Endothelial cell (in vitro differentiated cells): Measurements from ENCODE around the gene TMEM205. TPM values are rescaled to one million over a fixed set of nuclear protein-coding genes. Genes with fewer than 3 reads are reported as not detected.
A peak's percentile ranks its signal among the peaks of the same experiment; 100 is the strongest.

Experiments
- DNase-seq: peaks from one replicate; pipeline ENCODE4 v3.0.0; 2021; ENCODE audit warnings: low spot score
- H3K27ac Mint-ChIP-seq: one replicate; pipeline ENCODE4 v1.8.0; 2021; ENCODE audit warnings: mixed read lengths, inconsistent platforms; ENCODE audit not compliant: unreplicated experiment
- H3K27me3 Mint-ChIP-seq: one replicate; pipeline ENCODE4 v1.8.0; 2021; ENCODE audit warnings: mild to moderate bottlenecking, moderate library complexity, mixed read lengths, inconsistent platforms; ENCODE audit not compliant: unreplicated experiment
- H3K36me3 Mint-ChIP-seq: one replicate; pipeline ENCODE4 v1.8.0; 2021; ENCODE audit warnings: mild to moderate bottlenecking, low read depth, mixed read lengths, inconsistent platforms; ENCODE audit not compliant: unreplicated experiment
- H3K4me1 Mint-ChIP-seq: one replicate; pipeline ENCODE4 v1.8.0; 2021; ENCODE audit warnings: mild to moderate bottlenecking, mixed read lengths, inconsistent platforms; ENCODE audit not compliant: unreplicated experiment
- H3K4me3 Mint-ChIP-seq: one replicate; pipeline ENCODE4 v1.8.0; 2021; ENCODE audit warnings: mild to moderate bottlenecking, mixed read lengths, inconsistent platforms; ENCODE audit not compliant: unreplicated experiment
- H3K9me3 Mint-ChIP-seq: one replicate; pipeline ENCODE4 v1.8.0; 2021; ENCODE audit warnings: mixed read lengths, inconsistent platforms; ENCODE audit not compliant: unreplicated experiment
- CTCF ChIP-seq: fragments of 200-600 bp; sonication (generic); IDR thresholded peaks from one replicate; pipeline ENCODE4 v1.5.0; 2021; ENCODE audit warnings: antibody characterized with exemption; ENCODE audit not compliant: unreplicated experiment
- total RNA-seq: library from RNA; stranded (reverse); fragmentation: NEBNext Ultra II Directional; extraction: Animal tissue kit (Norgen Biotek cat#: 25700); gene quantifications from one replicate; pipeline ENCODE4 v1.2.1, GENCODE V29; 2021; ENCODE audit not compliant: unreplicated experiment

The TMEM205 gene
- total RNA-seq, 1 donor from 2014 or later = 68.9 TPM

- TF ChIP-seq CTCF = no peak
- no peak for DNase-seq
- H3K4me3 Mint-ChIP-seq = peak overlapping the region; percentile 67
- H3K4me1 Mint-ChIP-seq = peaks cover 16% of the 10 kb centered on the region
- peaks cover 4% of the 10 kb centered on the region for H3K36me3 Mint-ChIP-seq
- no peaks in the 10 kb centered on the region for H3K9me3 Mint-ChIP-seq
- H3K27ac Mint-ChIP-seq = peak overlapping the region; percentile 6
- H3K27me3 Mint-ChIP-seq = peaks cover 12% of the 10 kb centered on the region
Measured at GRCh38 chr19:11384778-11385129, 38.7 kb upstream of the TMEM205 start.

GRCh38 chr19:11383706-11384048 lies 37.6 kb upstream of the TMEM205 start:
- no peak overlapping the region for H3K27ac Mint-ChIP-seq
- no peak for TF ChIP-seq CTCF
- H3K4me1 Mint-ChIP-seq = peaks cover 16% of the 10 kb centered on the region
- H3K4me3 Mint-ChIP-seq = peak overlapping the region; percentile 78
- no peak for DNase-seq
- H3K36me3 Mint-ChIP-seq = peaks cover 4% of the 10 kb centered on the region
- no peaks in the 10 kb centered on the region for H3K9me3 Mint-ChIP-seq
- peaks cover 12% of the 10 kb centered on the region for H3K27me3 Mint-ChIP-seq

- peaks cover 16% of the 10 kb centered on the region for H3K4me1 Mint-ChIP-seq
- peak overlapping the region; percentile 18 for H3K27ac Mint-ChIP-seq
- TF ChIP-seq CTCF = peak; percentile 89
- H3K9me3 Mint-ChIP-seq = no peaks in the 10 kb centered on the region
- peak overlapping the region; percentile 78 for H3K4me3 Mint-ChIP-seq
- peaks cover 4% of the 10 kb centered on the region for H3K36me3 Mint-ChIP-seq
- peak; percentile 73 for DNase-seq
- H3K27me3 Mint-ChIP-seq = peaks cover 12% of the 10 kb centered on the region
Measured at GRCh38 chr19:11382898-11383705, 37.0 kb upstream of the TMEM205 start.

GRCh38 chr19:11380653-11381537 lies 34.8 kb upstream of the TMEM205 start:
- Mint-ChIP-seq H3K36me3 (peaks cover 10% of the 10 kb centered on the region), H3K27ac (peak overlapping the region; percentile 76), H3K4me3 (peak overlapping the region; percentile 94), H3K27me3 (peaks cover 13% of the 10 kb centered on the region), H3K9me3 (no peaks in the 10 kb centered on the region), H3K4me1 (peaks cover 26% of the 10 kb centered on the region)
- TF ChIP-seq CTCF = peak; percentile 56
- peak; percentile 90 for DNase-seq
